ENCODE measurements around the gene MBOAT1. TPM values are rescaled to one million over a fixed set of nuclear protein-coding genes. Genes with fewer than 3 reads are reported as not detected.

The MBOAT1 gene
- total and polyA plus RNA-seq, 12 donors: 1.5 to 7.9 (median 3.8) TPM

GRCh38 chr6:20202699-20203302 lies 9.5 kb downstream of the MBOAT1 start:
- peak overlapping the region in 7 of 10 donors; percentile 4 to 74 (median 46) for H3K27ac ChIP-seq
- 46 to 64% methylated on average over 3 of the region's 3 CpGs for WGBS, 2 donors

DNA sequence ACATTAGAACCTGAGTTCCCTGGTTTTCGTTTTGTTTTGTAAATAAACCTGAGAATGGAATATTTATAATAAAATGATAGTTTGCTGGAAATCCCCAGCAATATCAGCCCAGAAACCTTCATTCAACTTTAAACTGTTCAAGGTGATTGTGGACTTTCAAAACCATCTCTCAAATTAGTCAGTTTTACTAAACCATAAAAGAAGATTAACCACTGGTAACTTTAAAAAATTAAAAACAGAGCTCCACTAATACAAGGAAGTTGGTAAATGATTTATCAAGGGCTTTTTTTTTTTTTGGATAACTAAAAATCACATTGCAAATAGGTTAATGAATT lies 10.0 kb downstream of the MBOAT1 start:
- H3K4me1 ChIP-seq: peaks cover 3 to 77% (median 37%) of the 10 kb centered on the region in 9 donors
- no peaks in the 10 kb centered on the region for H3K36me3 ChIP-seq
- ATAC-seq: no peak
- TF ChIP-seq CTCF (IDR thresholded peaks at IDR 0.05): no peak
- H3K27ac ChIP-seq: peak overlapping the region in 5 of 10 donors; percentile 0 to 74 (median 46)
- H3K4me3 ChIP-seq: peak overlapping the region in 1 of 10 donors; percentile 5
- intact Hi-C loops (cut with DNase I): no loop called here
- H3K9me3 ChIP-seq: no peaks in the 10 kb centered on the region
- 51 to 61% methylated on average over 1 of the region's 1 CpG for WGBS, 2 donors
- DNase-seq: no peak
- H3K27me3 ChIP-seq: no peaks in the 10 kb centered on the region

More at GRCh38 chr6:20202699-20203302, 9.5 kb downstream of the MBOAT1 start:
- TF ChIP-seq CTCF (IDR thresholded peaks at IDR 0.05): no peak
- peaks cover 3 to 82% (median 37%) of the 10 kb centered on the region in 9 donors for H3K4me1 ChIP-seq
- H3K4me3 ChIP-seq: peak overlapping the region in 1 of 10 donors; percentile 5
- DNase-seq: no peak
- H3K9me3 ChIP-seq: no peaks in the 10 kb centered on the region
- ATAC-seq: peak in 1 of 8 donors; percentile 63
- intact Hi-C loops (cut with DNase I): no loop called here
- no peaks in the 10 kb centered on the region for H3K27me3 ChIP-seq
- no peaks in the 10 kb centered on the region for H3K36me3 ChIP-seq

DNA sequence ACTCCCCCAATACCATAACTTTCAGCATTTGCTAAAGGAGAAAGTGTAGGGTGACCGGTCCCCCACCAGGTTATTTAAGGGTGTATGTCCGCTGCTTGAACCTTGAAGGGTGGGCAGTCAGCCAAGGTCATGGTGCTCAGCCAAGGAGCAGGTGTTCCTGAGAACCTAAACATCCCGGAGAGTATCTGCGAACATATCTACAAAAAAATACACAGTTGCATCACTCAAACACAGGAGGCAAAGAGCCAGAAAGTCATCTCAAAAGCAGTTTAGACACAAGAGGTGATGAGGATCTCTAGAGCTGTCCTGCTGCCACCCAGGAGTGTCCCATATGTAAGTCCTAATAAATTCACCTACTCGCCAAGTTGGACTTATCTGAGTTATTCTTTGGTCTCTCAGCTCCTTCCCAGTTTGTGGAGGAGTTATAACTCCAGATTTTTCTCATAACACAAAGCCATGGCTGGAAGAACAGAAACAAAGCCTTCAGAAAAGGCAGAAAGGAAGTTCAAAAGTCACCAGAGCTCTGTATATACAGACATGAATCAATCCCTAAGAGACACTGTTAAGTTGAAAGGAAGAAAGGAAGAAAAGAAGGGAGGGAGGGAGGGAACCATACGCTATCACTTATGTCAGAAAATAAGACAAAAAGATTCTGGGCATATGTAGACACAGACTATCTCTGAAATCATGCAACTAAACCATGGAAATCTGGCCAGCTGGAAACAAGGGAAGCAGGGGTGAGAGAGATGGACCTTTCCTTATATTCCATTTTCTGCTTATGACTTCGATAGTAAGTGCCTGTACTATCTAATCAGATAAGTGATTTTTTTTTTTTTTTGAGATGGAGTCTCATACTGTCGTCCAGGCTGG lies 11.3 kb downstream of the MBOAT1 start:
- no peak overlapping the region for H3K4me3 ChIP-seq
- DNase-seq: no peak
- H3K27ac ChIP-seq: peak overlapping the region in 4 of 10 donors; percentile 6 to 74 (median 32)
- peaks cover 3 to 64% (median 37%) of the 10 kb centered on the region in 9 donors for H3K4me1 ChIP-seq
- H3K9me3 ChIP-seq: no peaks in the 10 kb centered on the region
- H3K36me3 ChIP-seq: no peaks in the 10 kb centered on the region
- TF ChIP-seq CTCF (IDR thresholded peaks at IDR 0.05): no peak
- H3K27me3 ChIP-seq: no peaks in the 10 kb centered on the region
- intact Hi-C loops (cut with DNase I): no loop called here
- ATAC-seq: peak in 1 of 8 donors; percentile 35
- WGBS, 2 donors: 41 to 50% methylated on average over 8 of the region's 8 CpGs

- peaks cover 0 to 42% (median 29%) of the 10 kb centered on the region in 9 donors for H3K4me1 ChIP-seq
- TF ChIP-seq CTCF (IDR thresholded peaks at IDR 0.05): no peak
- WGBS, 2 donors: 68 to 93% methylated on average over 6 of the region's 6 CpGs
- no peaks in the 10 kb centered on the region for H3K36me3 ChIP-seq
- no peak overlapping the region for H3K4me3 ChIP-seq
- H3K27me3 ChIP-seq: no peaks in the 10 kb centered on the region
- no peak for ATAC-seq
- H3K9me3 ChIP-seq: no peaks in the 10 kb centered on the region
- DNase-seq: no peak
- H3K27ac ChIP-seq: no peak overlapping the region
- intact Hi-C loops (cut with DNase I): loop anchor here in 1 of 10 donors (5.0 kb wide), 1 partner anchor 71 kb away; no protein-coding TSS in a partner anchor
These were observed 13.5 kb downstream of the MBOAT1 start for GRCh38 chr6:20198775-20199174.

All from heart right ventricle (tissue), 16 donors.